ENCODE measurements around the gene LAMA3.

DNA sequence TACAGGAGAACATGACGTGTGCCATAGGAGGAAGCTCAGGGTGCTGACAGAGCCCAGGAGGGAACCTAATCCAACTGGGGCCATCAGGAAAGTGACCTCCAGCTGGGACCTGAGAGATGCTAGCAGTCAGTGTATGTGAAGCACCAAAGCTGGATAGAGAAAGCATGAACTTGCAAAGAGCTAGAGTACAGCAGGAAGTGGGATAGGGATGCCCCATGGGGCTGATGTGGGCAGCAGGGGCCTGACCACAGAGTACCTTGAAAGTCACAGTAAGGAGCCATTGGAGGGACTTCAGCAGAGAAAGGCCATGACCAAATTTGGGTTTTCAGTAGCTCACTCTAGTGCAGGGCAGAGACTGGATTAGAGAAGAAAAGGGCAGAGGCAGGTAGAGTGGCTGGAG, 233.7 kb downstream of the LAMA3 start:
- TF ChIP-seq, protein P1, sequence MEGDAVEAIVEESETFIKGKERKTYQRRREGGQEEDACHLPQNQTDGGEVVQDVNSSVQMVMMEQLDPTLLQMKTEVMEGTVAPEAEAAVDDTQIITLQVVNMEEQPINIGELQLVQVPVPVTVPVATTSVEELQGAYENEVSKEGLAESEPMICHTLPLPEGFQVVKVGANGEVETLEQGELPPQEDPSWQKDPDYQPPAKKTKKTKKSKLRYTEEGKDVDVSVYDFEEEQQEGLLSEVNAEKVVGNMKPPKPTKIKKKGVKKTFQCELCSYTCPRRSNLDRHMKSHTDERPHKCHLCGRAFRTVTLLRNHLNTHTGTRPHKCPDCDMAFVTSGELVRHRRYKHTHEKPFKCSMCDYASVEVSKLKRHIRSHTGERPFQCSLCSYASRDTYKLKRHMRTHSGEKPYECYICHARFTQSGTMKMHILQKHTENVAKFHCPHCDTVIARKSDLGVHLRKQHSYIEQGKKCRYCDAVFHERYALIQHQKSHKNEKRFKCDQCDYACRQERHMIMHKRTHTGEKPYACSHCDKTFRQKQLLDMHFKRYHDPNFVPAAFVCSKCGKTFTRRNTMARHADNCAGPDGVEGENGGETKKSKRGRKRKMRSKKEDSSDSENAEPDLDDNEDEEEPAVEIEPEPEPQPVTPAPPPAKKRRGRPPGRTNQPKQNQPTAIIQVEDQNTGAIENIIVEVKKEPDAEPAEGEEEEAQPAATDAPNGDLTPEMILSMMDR (IDR thresholded peaks at IDR 0.05; ENCODE audit: borderline replicate concordance, extremely low read depth, low read length, poor library complexity, severe bottlenecking): no peak
- no peak for TF ChIP-seq EZH2 (IDR thresholded peaks at IDR 0.05; ENCODE audit: borderline replicate concordance, low read depth, low read length, severe bottlenecking)

Measured in DND-41 (cell line).